Kidney epithelial cell (primary cell): ENCODE data around the gene SETD7. TPM values are rescaled to one million over a fixed set of nuclear protein-coding genes. Genes with fewer than 3 reads are reported as not detected.

Experiments used
- DNase-seq: peaks from one replicate; pipeline ENCODE4 v3.0.0-alpha.2; 2010; ENCODE audit warnings: low read depth
- H3K27me3 ChIP-seq: 2 replicates; pipeline ENCODE4 v1.6.0; 2011; ENCODE audit warnings: low read length; ENCODE audit not compliant: control insufficient read depth, insufficient read depth
- H3K36me3 ChIP-seq: 2 replicates; pipeline ENCODE4 v1.5.1; 2011; ENCODE audit warnings: low read length; ENCODE audit not compliant: control insufficient read depth, insufficient read depth
- H3K4me3 ChIP-seq: 2 replicates; pipeline ENCODE4 v1.5.1; 2011; ENCODE audit warnings: low read depth, mild to moderate bottlenecking, control low read depth, low read length
- total RNA-seq: library from RNA; depleted of rRNA; stranded (reverse); fragments of >200 nt; gene quantifications from 2 replicates; pipeline ENCODE4 v1.2.3, GENCODE V29; 2015
- TF ChIP-seq, protein P1 (sequence below): IDR thresholded peaks from 2 replicates; pipeline ENCODE4 v1.5.1; 2011; ENCODE audit warnings: mild to moderate bottlenecking, moderate library complexity, low read length, control low read depth, inconsistent platforms; ENCODE audit not compliant: insufficient read depth, poor library complexity, severe bottlenecking

Gene SETD7
- total RNA-seq, 1 donor from 2014 or later, result 37.7 TPM

DNA sequence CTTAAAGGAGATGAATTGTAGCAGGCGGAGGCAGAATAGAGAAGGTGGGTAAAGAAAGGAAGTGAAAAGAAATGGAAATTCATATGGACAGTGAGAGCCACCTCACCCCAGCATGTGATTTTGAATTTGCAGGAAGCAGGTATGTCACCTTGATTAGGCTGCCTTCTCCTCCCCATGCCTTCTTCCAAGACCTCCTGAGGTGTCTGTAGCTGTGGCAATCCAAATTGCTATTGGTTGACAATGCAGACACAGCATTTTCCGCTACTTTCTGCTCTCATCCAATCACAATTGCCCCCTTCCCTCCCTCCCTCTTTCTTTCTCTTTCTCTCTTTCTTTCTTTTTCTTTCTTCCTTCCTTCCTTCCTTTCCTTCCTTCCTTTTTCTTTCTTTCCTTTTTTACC, 63.6 kb downstream of the SETD7 start:
- Histone ChIP-seq H3K4me3 (no peak overlapping the region), H3K36me3 (no peaks in the 10 kb centered on the region), H3K27me3 (no peaks in the 10 kb centered on the region)
- TF ChIP-seq, protein P1, sequence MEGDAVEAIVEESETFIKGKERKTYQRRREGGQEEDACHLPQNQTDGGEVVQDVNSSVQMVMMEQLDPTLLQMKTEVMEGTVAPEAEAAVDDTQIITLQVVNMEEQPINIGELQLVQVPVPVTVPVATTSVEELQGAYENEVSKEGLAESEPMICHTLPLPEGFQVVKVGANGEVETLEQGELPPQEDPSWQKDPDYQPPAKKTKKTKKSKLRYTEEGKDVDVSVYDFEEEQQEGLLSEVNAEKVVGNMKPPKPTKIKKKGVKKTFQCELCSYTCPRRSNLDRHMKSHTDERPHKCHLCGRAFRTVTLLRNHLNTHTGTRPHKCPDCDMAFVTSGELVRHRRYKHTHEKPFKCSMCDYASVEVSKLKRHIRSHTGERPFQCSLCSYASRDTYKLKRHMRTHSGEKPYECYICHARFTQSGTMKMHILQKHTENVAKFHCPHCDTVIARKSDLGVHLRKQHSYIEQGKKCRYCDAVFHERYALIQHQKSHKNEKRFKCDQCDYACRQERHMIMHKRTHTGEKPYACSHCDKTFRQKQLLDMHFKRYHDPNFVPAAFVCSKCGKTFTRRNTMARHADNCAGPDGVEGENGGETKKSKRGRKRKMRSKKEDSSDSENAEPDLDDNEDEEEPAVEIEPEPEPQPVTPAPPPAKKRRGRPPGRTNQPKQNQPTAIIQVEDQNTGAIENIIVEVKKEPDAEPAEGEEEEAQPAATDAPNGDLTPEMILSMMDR, result no peak
- no peak for DNase-seq

GRCh38 chr4:139489638-139490037, 66.4 kb downstream of the SETD7 start:
- DNase-seq, result no peak
- no peaks in the 10 kb centered on the region for H3K36me3 ChIP-seq
- no peak overlapping the region for H3K4me3 ChIP-seq
- H3K27me3 ChIP-seq, result no peaks in the 10 kb centered on the region
- TF ChIP-seq, protein P1, result no peak

DNA sequence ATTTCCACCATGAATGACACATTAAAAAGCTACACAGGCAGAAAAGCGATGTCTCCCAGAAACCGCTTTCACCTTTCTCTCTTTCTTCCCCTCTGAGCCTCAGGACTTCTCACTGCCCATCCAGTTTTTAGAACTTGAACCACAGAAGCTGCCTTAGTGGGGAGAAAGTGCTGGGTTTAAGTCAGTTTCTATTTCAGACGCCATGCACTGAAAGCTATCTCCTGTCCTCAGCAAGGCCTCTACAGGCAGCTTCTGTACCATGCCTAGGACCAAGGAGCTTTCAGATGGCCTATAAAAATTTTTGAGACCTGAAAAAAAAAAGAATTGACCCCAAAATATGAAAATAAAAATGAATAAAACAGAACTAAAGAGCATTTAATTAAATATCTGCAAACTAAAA, 67.6 kb downstream of the SETD7 start:
- no peak for DNase-seq
- TF ChIP-seq, protein P1, result no peak

GRCh38 chr4:139484783-139485311, 71.2 kb downstream of the SETD7 start:
- TF ChIP-seq, protein P1, result no peak
- Histone ChIP-seq H3K4me3 (no peak overlapping the region), H3K36me3 (no peaks in the 10 kb centered on the region), H3K27me3 (no peaks in the 10 kb centered on the region)
- no peak for DNase-seq

More for the DNA sequence above, 67.6 kb downstream of the SETD7 start:
- Histone ChIP-seq H3K27me3 (no peaks in the 10 kb centered on the region), H3K36me3 (no peaks in the 10 kb centered on the region), H3K4me3 (no peak overlapping the region)

- Histone ChIP-seq H3K36me3 (no peaks in the 10 kb centered on the region), H3K4me3 (no peak overlapping the region), H3K27me3 (no peaks in the 10 kb centered on the region)
- no peak for DNase-seq
- TF ChIP-seq, protein P1, result no peak
These were observed 73.0 kb downstream of the SETD7 start for GRCh38 chr4:139483000-139483399.

DNA sequence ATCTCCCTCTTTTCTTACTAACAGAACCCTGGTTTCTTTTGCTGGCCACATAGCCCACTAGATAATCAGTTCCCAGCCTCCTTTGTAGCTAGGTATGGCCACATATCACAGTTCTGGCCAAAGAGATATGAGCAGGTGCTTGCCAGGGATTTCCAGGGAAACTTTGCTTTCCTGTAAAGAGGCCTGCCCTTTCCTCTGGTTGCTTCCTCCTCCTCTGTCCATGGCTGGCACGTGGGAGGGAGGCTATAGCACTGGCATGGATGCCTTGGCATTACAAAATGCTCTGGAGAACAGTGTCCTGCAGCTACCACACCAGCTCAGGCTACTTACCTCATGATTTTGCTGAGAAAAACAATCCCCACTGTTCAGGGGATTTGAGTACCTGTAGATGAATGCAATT, 74.6 kb downstream of the SETD7 start:
- no peaks in the 10 kb centered on the region for H3K36me3 ChIP-seq
- no peaks in the 10 kb centered on the region for H3K27me3 ChIP-seq
- TF ChIP-seq, protein P1, result no peak
- no peak for DNase-seq
- H3K4me3 ChIP-seq, result no peak overlapping the region
